Omental fat pad (tissue), 4 donors: ENCODE results near the gene EIF2S2. TPM values are rescaled to one million over a fixed set of nuclear protein-coding genes. Genes with fewer than 3 reads are reported as not detected.

Experiments
- ATAC-seq: fragments of 150-250 bp; one replicate; pipeline ENCODE4 v1.9.1; 2016; ENCODE audit warnings: mild to moderate bottlenecking, moderate library complexity; ENCODE audit not compliant: low FRiP score
- DNase-seq: peaks from one replicate; pipeline ENCODE4 v3.0.0-alpha.2; 2019; ENCODE audit warnings: low spot score
- CTCF ChIP-seq, 3 donors: fragments of 450-650 bp; IDR thresholded peaks; one replicate each; pipeline ENCODE4 v1.5.1; 2016 to 2017; ENCODE audit warnings: antibody characterized with exemption in 3 of 3, mild to moderate bottlenecking in 3 of 3, moderate library complexity in 2 of 3
- total RNA-seq, 4 donors: library from RNA; depleted of rRNA; stranded (reverse); fragments of >200 nt; gene quantifications; one replicate each; pipeline ENCODE4 v1.1.0, GENCODE V29; 2016

Gene EIF2S2
- total RNA-seq, 4 donors from 2014 or later: 39.2 to 64.8 (median 51.7) TPM

GRCh38 chr20:34104059-34104458 is 8.0 kb downstream of the EIF2S2 start:
- no peak for TF ChIP-seq CTCF (IDR thresholded peaks at IDR 0.05)
- ATAC-seq (no peak), DNase-seq (no peak)

DNA sequence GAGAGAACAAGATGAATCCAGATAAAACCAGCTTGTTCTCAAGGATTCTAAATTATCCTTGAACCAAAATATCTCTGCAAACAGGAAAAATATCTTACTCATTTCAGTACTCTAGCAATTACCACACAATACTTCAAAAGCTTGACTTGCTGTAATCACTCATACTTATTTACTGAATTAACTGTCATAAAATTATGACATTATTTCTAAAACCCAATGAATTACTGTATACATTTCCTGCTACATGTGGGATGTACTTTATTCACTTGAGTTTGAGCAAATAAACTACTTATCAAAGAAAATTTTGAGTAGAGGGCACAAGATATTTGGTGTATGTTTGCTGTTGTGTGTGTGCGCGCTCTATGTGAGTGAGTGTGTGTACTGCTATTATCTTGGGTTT is 9.7 kb downstream of the EIF2S2 start:
- no peak for DNase-seq
- ATAC-seq: no peak
- TF ChIP-seq CTCF (IDR thresholded peaks at IDR 0.05): no peak

DNA sequence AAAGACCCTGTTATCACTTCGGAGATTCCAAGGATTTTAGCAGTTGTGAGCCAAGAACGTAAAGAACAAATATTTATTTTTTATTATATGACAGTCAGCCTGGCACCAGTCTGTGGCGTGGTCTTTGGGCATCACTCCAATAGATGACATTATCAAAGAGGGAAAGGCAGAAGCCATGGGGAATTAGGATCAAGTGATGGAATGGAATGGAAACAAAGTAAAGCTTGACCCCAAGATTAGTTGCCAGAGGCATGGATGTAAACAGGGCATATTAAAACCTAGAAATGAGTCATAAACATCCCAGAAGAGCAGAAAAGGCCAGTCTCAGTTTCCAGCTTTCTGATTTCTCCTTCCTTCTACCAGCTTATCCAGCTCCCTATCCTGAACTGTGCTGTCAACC is 11.5 kb downstream of the EIF2S2 start:
- no peak for DNase-seq

GRCh38 chr20:34099675-34100074 is 12.4 kb downstream of the EIF2S2 start:
- TF ChIP-seq CTCF (IDR thresholded peaks at IDR 0.05): no peak
- ATAC-seq (no peak), DNase-seq (no peak)

More for the DNA sequence above, 11.5 kb downstream of the EIF2S2 start:
- TF ChIP-seq CTCF (IDR thresholded peaks at IDR 0.05): no peak
- ATAC-seq: no peak

DNA sequence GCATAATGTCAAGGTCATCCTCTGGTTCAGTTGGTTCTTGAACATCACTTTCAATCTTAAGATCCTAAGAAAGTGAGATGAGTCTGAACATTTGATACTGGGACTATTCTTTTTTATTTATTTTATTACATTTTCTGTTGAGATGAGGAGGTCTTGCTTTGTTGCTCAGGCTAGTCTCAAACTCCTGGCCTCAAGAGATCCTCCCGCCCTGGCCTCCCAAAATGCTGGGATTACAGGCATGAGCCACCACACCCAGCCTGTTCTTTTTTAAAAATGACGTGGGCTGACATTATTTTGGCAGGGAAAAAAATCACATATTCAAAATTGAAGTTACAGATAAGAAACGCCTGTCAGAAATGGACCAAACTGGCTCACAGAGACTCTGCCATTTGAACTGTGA is 13.5 kb downstream of the EIF2S2 start:
- DNase-seq (no peak), ATAC-seq (no peak)
- TF ChIP-seq CTCF (IDR thresholded peaks at IDR 0.05): no peak

GRCh38 chr20:34096699-34097444 is 15.2 kb downstream of the EIF2S2 start:
- no peak for TF ChIP-seq CTCF (IDR thresholded peaks at IDR 0.05)
- ATAC-seq (peak; percentile 68), DNase-seq (no peak)

GRCh38 chr20:34095825-34096224 is 16.2 kb downstream of the EIF2S2 start:
- DNase-seq (no peak), ATAC-seq (no peak)
- no peak for TF ChIP-seq CTCF (IDR thresholded peaks at IDR 0.05)
